Measurements from ENCODE around the gene AQP2.

Gene AQP2

GRCh38 chr12:49967042-49967776, 16.7 kb downstream of the AQP2 start (continued):
- TF ChIP-seq ZNF398 (tag by site-specific recombination; IDR thresholded peaks at IDR 0.05) (peak; percentile 52; the same call in 1 of the 2 replicates), ZNF76 (tag by site-specific recombination; IDR thresholded peaks at IDR 0.05; ENCODE audit: borderline replicate concordance, low read depth) (0 out of 2 replicates have a peak, but pooled peaks have one; percentile 34), ZNF248 (tag by site-specific recombination; IDR thresholded peaks at IDR 0.05) (0 out of 2 replicates have a peak, but pooled peaks have one; percentile 21), BCL11B (tag by site-specific recombination; IDR thresholded peaks at IDR 0.05; ENCODE audit: low read depth) (peak; percentile 18; the same call in 1 of the 2 replicates), ZNF488 (tag by site-specific recombination; IDR thresholded peaks at IDR 0.05) (no peak), KLF16 (tag by site-specific recombination; IDR thresholded peaks at IDR 0.05) (0 out of 2 replicates have a peak, but pooled peaks have one; percentile 40), ZFHX2 (tag by site-specific recombination; conservative IDR thresholded peaks at IDR 0.05) (peak; percentile 77), SCRT1 (tag by site-specific recombination; IDR thresholded peaks at IDR 0.05; ENCODE audit: borderline replicate concordance) (peak; percentile 89), ZXDB (tag by site-specific recombination; IDR thresholded peaks at IDR 0.05) (peak; percentile 59; the same call in 1 of the 2 replicates), ZBTB6 (tag by site-specific recombination; IDR thresholded peaks at IDR 0.05) (0 out of 2 replicates have a peak, but pooled peaks have one; percentile 24), ZNF221 (tag by site-specific recombination; IDR thresholded peaks at IDR 0.05; ENCODE audit: borderline replicate concordance) (no peak), ZBTB21 (tag by site-specific recombination; IDR thresholded peaks at IDR 0.05) (peak; percentile 26; the same call in 1 of the 2 replicates), KLF17 (tag by site-specific recombination; IDR thresholded peaks at IDR 0.05) (peak; percentile 74; the same call in 1 of the 2 replicates), EGR2 (tag by site-specific recombination; IDR thresholded peaks at IDR 0.05; ENCODE audit: low read depth) (peak; percentile 68), ZNF639 (tag by site-specific recombination; IDR thresholded peaks at IDR 0.05) (0 out of 2 replicates have a peak, but pooled peaks have one; percentile 44), MZF1 (tag by site-specific recombination; IDR thresholded peaks at IDR 0.05; ENCODE audit: borderline replicate concordance) (peak; percentile 65; the same call in 1 of the 2 replicates), ZNF214 (tag by site-specific recombination; IDR thresholded peaks at IDR 0.05; ENCODE audit: borderline replicate concordance) (no peak), IKZF3 (tag by site-specific recombination; IDR thresholded peaks at IDR 0.05) (peak; percentile 78), ZNF580 (tag by site-specific recombination; IDR thresholded peaks at IDR 0.05) (no peak), GLI4 (tag by site-specific recombination; IDR thresholded peaks at IDR 0.05) (no peak), ZNF654 (tag by site-specific recombination; IDR thresholded peaks at IDR 0.05; ENCODE audit: low read depth) (peak; percentile 92), ZFP37 (tag by site-specific recombination; IDR thresholded peaks at IDR 0.05) (peak; percentile 85; the same call in 1 of the 2 replicates), ZBTB1 (tag by site-specific recombination; IDR thresholded peaks at IDR 0.05) (no peak; the same call in 1 of the 2 replicates), ZBTB7A (tag by site-specific recombination; IDR thresholded peaks at IDR 0.05; ENCODE audit: low read depth) (no peak), KLF1 (tag by site-specific recombination; IDR thresholded peaks at IDR 0.05) (peak; percentile 94), ZNF2 (tag by site-specific recombination; IDR thresholded peaks at IDR 0.05) (peak; percentile 96), ZNF843 (tag by site-specific recombination; IDR thresholded peaks at IDR 0.05) (peak; percentile 38; the same call in 1 of the 2 replicates), HIC1 (tag by site-specific recombination; IDR thresholded peaks at IDR 0.05) (peak; percentile 79), ZNF501 (tag by site-specific recombination; IDR thresholded peaks at IDR 0.05) (peak; percentile 87)
